HepG2 (cell line): ENCODE measurements around the gene RAB5B. TPM values are rescaled to one million over a fixed set of nuclear protein-coding genes. Genes with fewer than 3 reads are reported as not detected.

Source experiments
- AFF4 ChIP-seq: sonication (generic); formaldehyde crosslinking; IDR thresholded peaks from 2 replicates; pipeline ENCODE4 v1.4.0; 2020; ENCODE audit warnings: missing genetic modification reagents
- DNMT1 ChIP-seq: sonication (generic); formaldehyde crosslinking; IDR thresholded peaks from 2 replicates; pipeline ENCODE4 v1.5.1; 2020; ENCODE audit warnings: mild to moderate bottlenecking, missing genetic modification reagents
- ELF4 ChIP-seq: sonication (generic); formaldehyde crosslinking; IDR thresholded peaks from 2 replicates; pipeline ENCODE4 v1.5.0; 2020; ENCODE audit warnings: missing genetic modification reagents, mild to moderate bottlenecking, moderate library complexity, borderline replicate concordance
- ESRRA ChIP-seq: sonication (generic); formaldehyde crosslinking; IDR thresholded peaks from 2 replicates; pipeline ENCODE4 v1.5.1; 2020; ENCODE audit warnings: mild to moderate bottlenecking, low read depth, missing genetic modification reagents
- EZH2 ChIP-seq: conservative IDR thresholded peaks from 2 replicates; pipeline ENCODE4 v1.6.1; 2012; ENCODE audit warnings: mild to moderate bottlenecking, low read depth, low read length, moderate library complexity
- FIP1L1 ChIP-seq: fragments of 200-400 bp; formaldehyde crosslinking; IDR thresholded peaks from 2 replicates; pipeline ENCODE4 v1.6.1; 2018; ENCODE audit warnings: low read depth, mild to moderate bottlenecking, low read length, moderate library complexity, borderline replicate concordance; ENCODE audit not compliant: insufficient read depth
- HNRNPL ChIP-seq: fragments of 200-400 bp; formaldehyde crosslinking; IDR thresholded peaks from 2 replicates; pipeline ENCODE4 v1.6.1; 2017; ENCODE audit warnings: mild to moderate bottlenecking, low read depth, low read length
- PHF8 ChIP-seq: sonication (generic); formaldehyde crosslinking; IDR thresholded peaks from 2 replicates; pipeline ENCODE4 v1.5.0; 2020; ENCODE audit warnings: missing genetic modification reagents
- RXRB ChIP-seq: IDR thresholded peaks from 2 replicates; pipeline ENCODE4 v1.6.1; 2016; ENCODE audit warnings: borderline replicate concordance, missing genetic modification reagents, missing compliant biosample characterization
- SOX13 ChIP-seq, 3 experiments: fragments of 450-650 bp in 1 of 3; sonication (generic) in 1 of 3; formaldehyde crosslinking in 1 of 3; IDR thresholded peaks in 2 of 3; conservative IDR thresholded peaks in 1 of 3; 2 replicates each; pipeline versions ENCODE4 v1.5.0 to v1.6.1; 2016 to 2020; ENCODE audit warnings: antibody characterized with exemption in 1 of 3, mild to moderate bottlenecking in 1 of 3, missing compliant biosample characterization in 1 of 3, missing genetic modification reagents in 1 of 3, moderate library complexity in 1 of 3
- SRSF1 ChIP-seq: fragments of 200-400 bp; formaldehyde crosslinking; optimal IDR thresholded peaks from 2 replicates; pipeline ENCODE3; 2017; ENCODE audit warnings: mild to moderate bottlenecking, low read depth, low read length, moderate library complexity
- ZIK1 ChIP-seq: sonication (generic); formaldehyde crosslinking; IDR thresholded peaks from 2 replicates; pipeline ENCODE4 v1.5.0; 2020; ENCODE audit warnings: mild to moderate bottlenecking, low read depth, missing genetic modification reagents, borderline replicate concordance
- ZNF501 ChIP-seq: sonication (generic); formaldehyde crosslinking; IDR thresholded peaks from 2 replicates; pipeline ENCODE4 v1.5.1; 2020; ENCODE audit warnings: mild to moderate bottlenecking, moderate library complexity, missing genetic modification reagents
- ZNF510 ChIP-seq: sonication (generic); formaldehyde crosslinking; IDR thresholded peaks from 2 replicates; pipeline ENCODE4 v1.4.0; 2020; ENCODE audit warnings: low read depth, mild to moderate bottlenecking, missing genetic modification reagents
- ZNF652 ChIP-seq: IDR thresholded peaks from 2 replicates; pipeline ENCODE4 v1.6.1; 2016; ENCODE audit warnings: low read depth, borderline replicate concordance
- ZNF713 ChIP-seq: sonication (generic); formaldehyde crosslinking; IDR thresholded peaks from 2 replicates; pipeline ENCODE4 v1.4.0; 2020; ENCODE audit warnings: mild to moderate bottlenecking, missing genetic modification reagents
- ZNF770 ChIP-seq: sonication (generic); formaldehyde crosslinking; IDR thresholded peaks from 2 replicates; pipeline ENCODE4 v1.5.0; 2020; ENCODE audit warnings: mild to moderate bottlenecking, missing genetic modification reagents
- ZNF775 ChIP-seq: sonication (generic); formaldehyde crosslinking; IDR thresholded peaks from 2 replicates; pipeline ENCODE4 v1.4.0; 2020; ENCODE audit warnings: missing genetic modification reagents, mild to moderate bottlenecking, moderate library complexity, borderline replicate concordance
- polyA plus RNA-seq, 8 experiments: library from polyadenylated mRNA; depleted of rRNA in 3 of 8; stranded (reverse) in 7 of 8; unstranded in 1 of 8; fragments of >200 nt; fragmentation: Illumina TruSeq in 4 of 8; extraction: Trizol in 4 of 8; gene quantifications; 2 replicates each; pipeline versions ENCODE4 v1.2.1 to v1.2.3, GENCODE V29; 2011 to 2016; ENCODE audit warnings: low read depth in 4 of 8, missing spikeins in 1 of 8, mixed read lengths in 1 of 8; ENCODE audit not compliant: insufficient read depth in 1 of 8
- total RNA-seq, 5 experiments: library from RNA; depleted of rRNA; stranded (reverse); fragments of >200 nt; fragmentation: Illumina TruSeq; extraction: Trizol; gene quantifications; 2 replicates each; pipeline ENCODE4 v1.2.3, GENCODE V29; 2016; ENCODE audit warnings: low read depth in 1 of 5

The RAB5B gene
- total and polyA plus RNA-seq, 2 of the 13 experiments (the other 11 are each of a cell fraction or from before 2014, with no cell fraction given): 26.0 to 68.3 TPM

GRCh38 chr12:56010111-56010570 is 36.3 kb downstream of the RAB5B start (continued):
- no peak for TF ChIP-seq AFF4
- peak; percentile 81; the same call in 1 of the 2 replicates for TF ChIP-seq ESRRA (CRISPR knock-in tag)
- TF ChIP-seq DNMT1 (CRISPR knock-in tag): no peak
- no peak for TF ChIP-seq EZH2
- TF ChIP-seq FIP1L1: no peak
- TF ChIP-seq ZIK1 (CRISPR knock-in tag): no peak
- TF ChIP-seq ZNF652 (CRISPR knock-in tag): no peak
- no peak for TF ChIP-seq ZNF775 (CRISPR knock-in tag)
- no peak for TF ChIP-seq ELF4 (CRISPR knock-in tag)
- no peak for TF ChIP-seq ZNF501
- no peak for TF ChIP-seq PHF8 (CRISPR knock-in tag)
- TF ChIP-seq SRSF1: no peak
- no peak for TF ChIP-seq ZNF713
- TF ChIP-seq ZNF770 (CRISPR knock-in tag): 0 out of 2 replicates have a peak, but pooled peaks have one; percentile 27
- TF ChIP-seq HNRNPL: no peak
- peak; percentile 58; the same call in 1 of the 2 replicates for TF ChIP-seq RXRB (CRISPR knock-in tag)
- peak; percentile 84 for TF ChIP-seq SOX13 (IDR thresholded peaks at IDR 0.05)
- TF ChIP-seq SOX13 (CRISPR knock-in tag; conservative IDR thresholded peaks at IDR 0.05 in 1 of 2, IDR thresholded peaks at IDR 0.05 in 1 of 2): peak in 1 of 2 experiments; percentile 97; a peak in 2 of 4 replicates
- TF ChIP-seq ZNF510 (CRISPR knock-in tag): no peak
